Thoracic aorta (tissue), 2 donors: Measurements from ENCODE around the gene ZNF575. TPM values are rescaled to one million over a fixed set of nuclear protein-coding genes. Genes with fewer than 3 reads are reported as not detected.
"Not testable (repeated sequence)": the region's sequence is repeated elsewhere in the genome, so short reads cannot be mapped to it uniquely, and the experiment has no call there.

Experiments
- ATAC-seq: fragments of 150-250 bp; one replicate; pipeline ENCODE4 v1.8.0; 2017; ENCODE audit warnings: low read depth; ENCODE audit not compliant: insufficient number of reproducible peaks, low FRiP score
- DNase-seq: peaks from one replicate; pipeline ENCODE4 v3.0.0-alpha.2; 2020; ENCODE audit warnings: low spot score
- H3K27ac ChIP-seq, 2 donors: fragments of 200-600 bp; sonication (generic); 1 replicate in 1 of 2; 2 replicates in 1 of 2; pipeline ENCODE4 v1.5.1; 2016; ENCODE audit warnings: mild to moderate bottlenecking in 2 of 2, moderate library complexity in 2 of 2
- H3K27me3 ChIP-seq: fragments of 200-600 bp; sonication (generic); replicated peaks from 2 replicates; pipeline ENCODE4 v1.6.0; 2016; ENCODE audit warnings: mild to moderate bottlenecking; ENCODE audit not compliant: insufficient read depth
- H3K36me3 ChIP-seq: fragments of 200-600 bp; sonication (generic); one replicate; pipeline ENCODE4 v1.5.1; 2016
- H3K4me1 ChIP-seq, 2 donors: fragments of 200-600 bp; sonication (generic); 1 replicate in 1 of 2; 2 replicates in 1 of 2; pipeline versions ENCODE4 v1.5.1 to v1.6.0; 2016; ENCODE audit warnings: low read depth in 2 of 2, mild to moderate bottlenecking in 1 of 2; ENCODE audit not compliant: control insufficient read depth in 1 of 2
- H3K4me3 ChIP-seq: fragments of 200-600 bp; sonication (generic); 2 replicates; pipeline ENCODE4 v1.5.1; 2016; ENCODE audit warnings: mild to moderate bottlenecking
- H3K9me3 ChIP-seq: fragments of 200-600 bp; sonication (generic); 2 replicates; pipeline ENCODE4 v1.5.1; 2016
- total RNA-seq, 2 donors: library from RNA; depleted of rRNA; stranded (reverse); fragments of >200 nt; gene quantifications; one replicate each; pipeline versions ENCODE4 v1.1.0 to v1.2.3, GENCODE V29; 2016
- TF ChIP-seq, protein P1 (sequence below): fragments of 200-600 bp; sonication (generic); IDR thresholded peaks from one replicate; pipeline ENCODE4 v1.5.1; 2019; ENCODE audit warnings: antibody characterized with exemption

The ZNF575 gene
- total RNA-seq, 2 donors from 2014 or later, result 1.6 TPM; not detected in 1

DNA sequence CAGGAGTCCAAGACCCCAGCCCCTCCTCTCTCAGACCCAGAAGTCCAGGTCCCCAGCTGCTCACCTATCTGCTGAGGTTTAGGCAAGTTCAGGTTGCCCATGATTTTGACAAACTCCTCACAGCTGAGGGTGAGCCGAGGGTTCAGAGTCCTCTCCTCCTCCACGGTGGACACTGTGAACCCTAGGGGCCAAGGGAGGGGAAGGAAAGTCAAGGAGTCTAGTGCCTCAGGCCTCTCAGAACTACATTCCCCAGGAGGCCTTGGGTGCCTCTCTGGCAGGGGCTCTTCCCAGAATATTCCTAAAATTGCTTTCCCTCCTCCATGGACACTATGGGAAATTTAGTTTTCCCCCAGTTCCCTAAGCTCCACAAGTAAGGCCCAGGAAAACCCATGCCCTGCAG is 25.1 kb upstream of the ZNF575 start:
- DNase-seq, result no peak
- H3K4me1 ChIP-seq, result peaks cover 4 to 6% of the 10 kb centered on the region in 2 donors
- no peak overlapping the region for H3K27ac ChIP-seq
- TF ChIP-seq, protein P1, sequence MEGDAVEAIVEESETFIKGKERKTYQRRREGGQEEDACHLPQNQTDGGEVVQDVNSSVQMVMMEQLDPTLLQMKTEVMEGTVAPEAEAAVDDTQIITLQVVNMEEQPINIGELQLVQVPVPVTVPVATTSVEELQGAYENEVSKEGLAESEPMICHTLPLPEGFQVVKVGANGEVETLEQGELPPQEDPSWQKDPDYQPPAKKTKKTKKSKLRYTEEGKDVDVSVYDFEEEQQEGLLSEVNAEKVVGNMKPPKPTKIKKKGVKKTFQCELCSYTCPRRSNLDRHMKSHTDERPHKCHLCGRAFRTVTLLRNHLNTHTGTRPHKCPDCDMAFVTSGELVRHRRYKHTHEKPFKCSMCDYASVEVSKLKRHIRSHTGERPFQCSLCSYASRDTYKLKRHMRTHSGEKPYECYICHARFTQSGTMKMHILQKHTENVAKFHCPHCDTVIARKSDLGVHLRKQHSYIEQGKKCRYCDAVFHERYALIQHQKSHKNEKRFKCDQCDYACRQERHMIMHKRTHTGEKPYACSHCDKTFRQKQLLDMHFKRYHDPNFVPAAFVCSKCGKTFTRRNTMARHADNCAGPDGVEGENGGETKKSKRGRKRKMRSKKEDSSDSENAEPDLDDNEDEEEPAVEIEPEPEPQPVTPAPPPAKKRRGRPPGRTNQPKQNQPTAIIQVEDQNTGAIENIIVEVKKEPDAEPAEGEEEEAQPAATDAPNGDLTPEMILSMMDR, result no peak
- H3K27me3 ChIP-seq, result no peaks in the 10 kb centered on the region
- no peak overlapping the region for H3K4me3 ChIP-seq
- H3K36me3 ChIP-seq, result peaks cover 22% of the 10 kb centered on the region
- no peak for ATAC-seq
- no peaks in the 10 kb centered on the region for H3K9me3 ChIP-seq

DNA sequence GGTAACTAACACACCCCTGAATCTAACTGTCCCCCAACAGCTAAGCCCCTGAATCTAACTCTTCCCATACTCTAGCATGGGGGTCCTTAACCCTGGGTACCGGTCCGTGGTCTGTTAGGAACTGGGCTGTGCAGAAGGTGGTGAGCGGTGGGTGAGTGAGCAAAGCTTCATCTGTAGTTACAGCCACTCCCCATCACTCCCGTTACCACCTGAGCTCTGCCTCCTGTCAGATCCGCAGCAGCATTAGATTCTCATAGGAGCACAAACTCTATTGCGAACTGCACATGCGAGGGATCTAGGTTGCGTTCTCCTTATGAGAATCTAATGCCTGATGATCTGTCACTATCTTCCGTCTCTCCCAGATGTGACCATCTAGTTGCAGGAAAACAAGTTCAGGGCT is 22.3 kb upstream of the ZNF575 start:
- H3K27ac ChIP-seq, result no peak overlapping the region
- no peaks in the 10 kb centered on the region for H3K4me1 ChIP-seq
- no peaks in the 10 kb centered on the region for H3K9me3 ChIP-seq
- no peak overlapping the region for H3K4me3 ChIP-seq
- ATAC-seq, result no peak
- H3K36me3 ChIP-seq, result peaks cover 27% of the 10 kb centered on the region
- H3K27me3 ChIP-seq, result no peaks in the 10 kb centered on the region
- DNase-seq, result no peak
- TF ChIP-seq, protein P1, result no peak

DNA sequence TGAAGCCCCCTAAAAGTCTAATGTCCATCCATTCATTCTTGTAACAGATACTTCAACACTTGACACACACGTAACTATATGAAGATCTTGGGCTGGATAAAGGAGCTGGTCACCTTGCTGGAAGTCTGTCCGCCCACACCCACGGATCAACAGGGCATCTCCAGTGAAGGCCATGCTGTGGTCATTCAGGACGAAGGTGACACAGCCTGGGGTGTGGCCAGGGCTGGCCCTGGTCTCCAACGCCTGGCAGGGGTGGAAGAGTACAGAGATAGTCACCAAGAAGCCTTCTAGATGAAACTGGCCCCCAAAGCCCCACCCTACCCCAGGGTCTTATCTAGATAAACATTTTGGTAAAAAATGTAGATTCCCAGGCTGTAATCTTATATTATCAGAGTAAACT is 21.7 kb upstream of the ZNF575 start:
- Histone ChIP-seq H3K27ac (no peak overlapping the region), H3K36me3 (peaks cover 27% of the 10 kb centered on the region), H3K4me3 (no peak overlapping the region), H3K9me3 (no peaks in the 10 kb centered on the region), H3K27me3 (no peaks in the 10 kb centered on the region), H3K4me1 (no peaks in the 10 kb centered on the region)
- DNase-seq (no peak), ATAC-seq (no peak)
- TF ChIP-seq, protein P1, result no peak

DNA sequence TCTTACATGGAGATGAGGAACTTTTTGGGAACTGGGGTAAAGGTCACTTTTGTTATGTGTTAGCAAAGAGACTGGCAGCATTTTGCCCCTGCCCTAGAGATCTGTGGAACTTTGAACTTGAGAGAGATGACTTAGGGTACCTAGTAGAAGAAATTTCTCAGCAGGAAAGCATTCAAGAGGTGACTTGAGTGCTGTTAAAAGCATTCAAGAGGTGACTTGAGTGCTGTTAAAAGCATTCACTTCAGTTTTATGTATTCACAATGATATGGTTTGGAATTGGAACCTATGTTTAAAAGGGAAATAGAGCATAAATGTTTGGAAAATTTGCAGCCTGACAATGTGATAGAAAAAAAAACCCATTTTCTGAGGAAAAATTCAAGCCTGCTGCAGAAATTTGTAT is 20.6 kb upstream of the ZNF575 start:
- H3K4me3 ChIP-seq, DNase-seq, ATAC-seq, H3K4me1 ChIP-seq, H3K27ac ChIP-seq, H3K9me3 ChIP-seq, H3K27me3 ChIP-seq: not testable (repeated sequence)
- peaks cover 27% of the 10 kb centered on the region for H3K36me3 ChIP-seq

DNA sequence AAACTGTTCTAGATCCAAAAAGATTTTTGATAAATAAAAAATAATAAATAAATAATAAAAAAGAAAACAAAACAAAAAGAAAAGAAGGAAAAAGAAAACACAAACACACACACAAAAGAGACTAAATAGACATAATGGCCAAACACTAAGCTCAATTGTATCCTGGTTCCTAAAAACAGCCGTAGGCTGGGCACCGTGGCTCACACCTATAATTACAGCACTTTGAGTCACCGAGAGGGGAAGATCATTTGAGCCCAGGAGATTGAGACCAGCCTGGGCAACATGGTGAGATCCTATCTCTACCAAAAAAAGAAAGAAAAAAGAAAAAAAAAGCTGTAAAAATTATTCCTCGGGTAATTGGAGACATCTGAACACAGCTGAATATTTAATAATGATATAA is 14.9 kb upstream of the ZNF575 start:
- Histone ChIP-seq H3K27me3 (no peaks in the 10 kb centered on the region), H3K9me3 (no peaks in the 10 kb centered on the region), H3K4me1 (no peaks in the 10 kb centered on the region), H3K27ac (no peak overlapping the region), H3K4me3 (no peak overlapping the region), H3K36me3 (peaks cover 5% of the 10 kb centered on the region)
- no peak for ATAC-seq
- DNase-seq, result no peak
- TF ChIP-seq, protein P1, result no peak

DNA sequence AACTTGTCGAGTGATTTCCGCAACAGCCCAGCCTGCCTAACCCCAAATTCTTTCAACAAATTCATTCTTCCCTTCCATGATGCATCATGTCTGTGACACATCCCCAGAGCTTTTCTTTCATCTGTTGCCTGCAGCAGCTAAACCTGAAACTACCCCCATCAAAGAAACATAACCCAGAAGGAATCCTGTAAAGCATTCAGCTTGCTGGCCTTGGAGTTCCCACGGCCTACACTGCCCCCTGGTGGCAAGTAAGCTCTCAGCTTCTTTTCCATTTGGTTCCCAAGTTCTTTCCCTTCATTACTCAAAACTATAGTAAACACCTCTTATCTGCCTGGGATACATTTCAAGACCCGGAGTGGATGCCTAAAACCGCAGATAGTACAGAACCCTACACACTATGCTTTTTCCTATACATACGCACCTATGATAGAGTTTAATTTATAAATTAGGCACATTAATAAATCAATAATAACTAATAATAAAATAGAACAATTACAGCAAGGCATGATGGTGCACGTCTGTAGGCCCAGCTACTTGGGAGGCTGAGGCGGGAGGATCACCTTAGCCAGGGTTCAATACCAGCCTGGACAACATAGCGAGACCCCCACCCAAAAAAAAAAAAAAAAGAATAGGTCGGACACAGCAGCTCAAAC is 13.4 kb upstream of the ZNF575 start:
- Histone ChIP-seq H3K4me1 (peaks cover 0 to 5% of the 10 kb centered on the region in 2 donors), H3K9me3 (no peaks in the 10 kb centered on the region), H3K27me3 (no peaks in the 10 kb centered on the region), H3K27ac (no peak overlapping the region), H3K4me3 (no peak overlapping the region), H3K36me3 (peaks cover 4% of the 10 kb centered on the region)
- ATAC-seq (no peak), DNase-seq (no peak)
- TF ChIP-seq, protein P1, result peak; percentile 88
